GM12878 (cell line): Measurements from ENCODE around the gene NR2F1. TPM values are rescaled to one million over a fixed set of nuclear protein-coding genes. Genes with fewer than 3 reads are reported as not detected.

Experiments
- ATAC-seq: fragments of 200-7000 bp; cut with Tn5 transposase; 3 replicates; pipeline ENCODE4 v1.9.1; 2020; ENCODE audit warnings: mild to moderate bottlenecking, moderate library complexity
- BruUV-seq: library from RNA; stranded (reverse); fragments of 400-500 nt; replicated peaks from 2 replicates; lab custom pipeline; 2021; lab: Mats Ljungman, UMichigan
- CTCF ChIA-PET: fragments of 300-600 bp; sonication (Branson Sonifier 250); formaldehyde crosslinking; extraction: SDS; loops from one replicate; lab custom pipeline; 2021; ENCODE audit warnings: inconsistent platforms; lab: Yijun Ruan, JAX
- POLR2A ChIA-PET: fragments of 350-600 bp; formaldehyde crosslinking; extraction: SDS; loops from one replicate; lab custom pipeline; 2021; ENCODE audit warnings: inconsistent platforms; lab: Charles Lee
- RAD21 ChIA-PET: fragments of 300-600 bp; sonication (Branson Sonifier 250); formaldehyde crosslinking; loops from one replicate; lab custom pipeline; 2023; ENCODE audit warnings: antibody characterized with exemption; ENCODE audit not compliant: unreplicated experiment; lab: Charles Lee
- SMC1A ChIA-PET: fragments of 300-600 bp; sonication (Branson Sonifier 250); formaldehyde crosslinking; loops from one replicate; lab custom pipeline; 2023; ENCODE audit not compliant: unreplicated experiment, uncharacterized antibody; lab: Charles Lee
- DNase-seq: peaks from one replicate; pipeline ENCODE4 v3.0.0-alpha.2; 2011; ENCODE audit warnings: low read depth, low spot score
- FAIRE-seq: peaks from 3 replicates; lab custom pipeline; 2011; peaks lifted over from hg19 to GRCh38; lab: Jason Lieb, UNC
- H2AFZ ChIP-seq: 2 replicates; pipeline ENCODE4 v1.6.0; 2011; ENCODE audit warnings: low read depth, low read length, control low read depth; ENCODE audit not compliant: control insufficient read depth
- H3K27ac ChIP-seq: 2 replicates; pipeline ENCODE4 v1.5.1; 2011; ENCODE audit warnings: control low read depth; ENCODE audit not compliant: control insufficient read depth, insufficient read depth
- H3K27me3 ChIP-seq, 2 experiments: replicated peaks in 1 of 2; 2 replicates each; pipeline versions ENCODE4 v1.6.0 to v1.6.1; 2011; ENCODE audit warnings: low read length in 1 of 2; ENCODE audit not compliant: control insufficient read depth in 2 of 2, insufficient read depth in 2 of 2
- H3K36me3 ChIP-seq, 2 experiments: 2 replicates each; pipeline ENCODE4 v1.5.1; 2011; ENCODE audit warnings: low read length in 1 of 2; ENCODE audit not compliant: control insufficient read depth in 2 of 2, insufficient read depth in 2 of 2
- H3K4me1 ChIP-seq: 2 replicates; pipeline ENCODE4 v1.6.1; 2011; ENCODE audit warnings: mild to moderate bottlenecking, low read length, moderate library complexity, mixed read lengths; ENCODE audit not compliant: control insufficient read depth, insufficient read depth
- H3K4me2 ChIP-seq: 2 replicates; pipeline ENCODE4 v1.6.0; 2011; ENCODE audit warnings: control low read depth; ENCODE audit not compliant: control insufficient read depth, insufficient read depth
- H3K4me3 ChIP-seq: fragments of 200-600 bp; sonication (generic); 2 replicates; pipeline ENCODE4 v1.5.1; 2016
- H3K79me2 ChIP-seq: 2 replicates; pipeline ENCODE4 v1.6.0; 2011; ENCODE audit warnings: low read length; ENCODE audit not compliant: control insufficient read depth, insufficient read depth
- H3K9ac ChIP-seq: 2 replicates; pipeline ENCODE4 v1.8.0; 2011; ENCODE audit warnings: low read length, control low read depth, mixed read lengths; ENCODE audit not compliant: control insufficient read depth, insufficient read depth
- H3K9me3 ChIP-seq: replicated peaks from 3 replicates; pipeline ENCODE4 v1.5.1; 2011; ENCODE audit warnings: mild to moderate bottlenecking, low read length; ENCODE audit not compliant: control insufficient read depth, insufficient read depth
- H4K20me1 ChIP-seq: 2 replicates; pipeline ENCODE4 v1.6.0; 2011; ENCODE audit not compliant: control insufficient read depth, insufficient read depth
- CEBPB ChIP-seq, 2 experiments: fragments of 150-350 bp in 1 of 2; IDR thresholded peaks; 2 replicates each; pipeline ENCODE4 v1.6.1; 2012 to 2014; ENCODE audit warnings: low read depth in 2 of 2, low read length in 2 of 2, borderline replicate concordance in 1 of 2, inconsistent platforms in 1 of 2
- EZH2 ChIP-seq: IDR thresholded peaks from 2 replicates; pipeline ENCODE4 v1.6.1; 2012; ENCODE audit warnings: low read depth, mild to moderate bottlenecking, control low read depth, inconsistent platforms, low read length, borderline replicate concordance; ENCODE audit not compliant: control insufficient read depth
- KDM1A ChIP-seq: fragments of 200-600 bp; sonication (generic); IDR thresholded peaks from 2 replicates; pipeline ENCODE4 v1.6.1; 2016; ENCODE audit warnings: borderline replicate concordance
- REST ChIP-seq: IDR thresholded peaks from 2 replicates; pipeline ENCODE4 v1.6.1; 2012; ENCODE audit warnings: mild to moderate bottlenecking, low read depth, low read length
- SMC3 ChIP-seq: IDR thresholded peaks from 2 replicates; pipeline ENCODE4 v1.6.1; 2011; ENCODE audit warnings: low read length, improper control_type of control experiment, borderline replicate concordance
- WGBS: methylation state at CpG from one replicate; pipeline ENCODE4 v1.1.6; 2016; ENCODE audit warnings: low lambda C conversion rate; ENCODE audit not compliant: insufficient replicate concordance, insufficient coverage; ENCODE audit errors: missing lambda C conversion rate; 5-methylcytosine and 5-hydroxymethylcytosine counted together
- in situ Hi-C: fragments of 300-500 bp; cut with MboI; formaldehyde crosslinking; loops from 9 replicates; pipeline ENCODE4 v1.14.3; 2018; ENCODE audit warnings: mixed read lengths
- intact Hi-C: fragments of 100-400 bp; cut with micrococcal nuclease; formaldehyde crosslinking; loops from one replicate; pipeline ENCODE4 v1.14.2; 2022; ENCODE audit not compliant: unreplicated experiment
- polyA plus RNA-seq, 11 experiments: library from polyadenylated mRNA; depleted of rRNA in 4 of 11; unstranded in 6 of 11; stranded (reverse) in 5 of 11; fragments of >200 nt; fragmentation: Nextera tagmentation in 4 of 11; fragmentation: Illumina TruSeq in 1 of 11; extraction: Ambion mirVana in 4 of 11; extraction: Trizol in 1 of 11; gene quantifications; 1 replicate in 1 of 11; 2 replicates in 10 of 11; pipeline versions ENCODE4 v1.2.1 to v1.2.3, GENCODE V29; 2011 to 2016; ENCODE audit warnings: inconsistent platforms in 2 of 11, missing spikeins in 2 of 11, low read depth in 1 of 11
- total RNA-seq, 4 experiments: library from RNA; depleted of rRNA in 3 of 4; stranded (reverse); fragments of >200 nt in 3 of 4; fragmentation: Illumina TruSeq in 1 of 4; extraction: Trizol in 1 of 4; gene quantifications; 2 replicates each; pipeline versions ENCODE4 v1.2.1 to v1.2.3, GENCODE V29; 2013 to 2021

The NR2F1 gene
- total and polyA plus RNA-seq, 10 of the 15 experiments (the other 5 are each of a cell fraction or from before 2014, with no cell fraction given) = 0.04 to 0.79 (median 0.36) TPM; not detected in 7

GRCh38 chr5:93611976-93612854 lies 29.2 kb downstream of the NR2F1 start:
- intact Hi-C loops = no loop called here
- in situ Hi-C loops = no loop called here
- no TSS peak for BruUV-seq

More at GRCh38 chr5:93611976-93612854, 29.2 kb downstream of the NR2F1 start:
- ChIA-PET RAD21 (interaction anchor here (3.0 kb wide), 1 partner anchor 189 kb away, joined by 16 read pairs; no protein-coding TSS in a partner anchor), SMC1A (interaction anchor here (0.6 to 1.5 kb wide), 6 partner anchors 8 to 1358 kb away, joined by 3 to 4 read pairs (median 3); no protein-coding TSS in a partner anchor), CTCF (interaction anchor here (0.9 to 2.6 kb wide), 3 partner anchors 25 to 304 kb away, joined by 3 to 11 read pairs (median 3); no protein-coding TSS in a partner anchor), POLR2A (no interaction called here)
- peaks cover 3 to 34% of the 10 kb centered on the region in 2 experiments; a peak in 3 of 4 replicates for H3K27me3 ChIP-seq
- ATAC-seq (peak; percentile 23; the same call in 2 of the 3 replicates), DNase-seq (no peak), FAIRE-seq (no peak)
- no peak overlapping the region for H2AFZ ChIP-seq
- 0 out of 2 replicates have a peak, but pooled peaks cover 3% of the 10 kb centered on the region for H3K4me1 ChIP-seq
- H3K4me2 ChIP-seq = no peak overlapping the region
- TF ChIP-seq KDM1A (no peak), SMC3 (no peak), REST (peak; percentile 81), CEBPB (IDR thresholded peaks at IDR 0.05; ENCODE audit: borderline replicate concordance in 1 of 2, low read depth in 2 of 2, low read length in 2 of 2) (no peak), EZH2 (0 out of 2 replicates have a peak, but pooled peaks have one; percentile 95)
- no peak overlapping the region for H3K27ac ChIP-seq
- H4K20me1 ChIP-seq = no peaks in the 10 kb centered on the region
- H3K9ac ChIP-seq = no peak overlapping the region
- H3K9me3 ChIP-seq = no peaks in the 10 kb centered on the region
- WGBS = 20% methylated on average over 32 of the region's 43 CpGs
- no peaks in the 10 kb centered on the region for H3K79me2 ChIP-seq
- no peaks in the 10 kb centered on the region for H3K36me3 ChIP-seq
- H3K4me3 ChIP-seq = no peak overlapping the region
